Astrocyte (in vitro differentiated cells and primary cell): ENCODE results near the gene TERB1. TPM values are rescaled to one million over a fixed set of nuclear protein-coding genes. Genes with fewer than 3 reads are reported as not detected.
A peak's percentile ranks its signal among the peaks of the same experiment; 100 is the strongest.

Experiments
- DNase-seq: peaks from one replicate; pipeline ENCODE4 v3.0.0-alpha.2; 2010; ENCODE audit warnings: low read depth
- FAIRE-seq: peaks from 2 replicates; lab custom pipeline; 2011; peaks lifted over from hg19 to GRCh38; lab: Jason Lieb, UNC
- H2AFZ ChIP-seq: 2 replicates; pipeline ENCODE4 v1.6.0; 2012; ENCODE audit warnings: low read depth, low read length, inconsistent platforms
- H3K27ac ChIP-seq: 2 replicates; pipeline ENCODE4 v1.5.1; 2011; ENCODE audit warnings: low read depth, low read length, inconsistent platforms
- H3K27me3 ChIP-seq: 2 replicates; pipeline ENCODE4 v1.6.0; 2011; ENCODE audit warnings: low read length, inconsistent platforms; ENCODE audit not compliant: insufficient read depth
- H3K36me3 ChIP-seq: 2 replicates; pipeline ENCODE4 v1.5.1; 2011; ENCODE audit warnings: low read length, inconsistent platforms; ENCODE audit not compliant: insufficient read depth
- H3K4me1 ChIP-seq: 2 replicates; pipeline ENCODE4 v1.5.1; 2011; ENCODE audit warnings: low read length, inconsistent platforms; ENCODE audit not compliant: insufficient read depth
- H3K4me2 ChIP-seq: 2 replicates; pipeline ENCODE4 v1.6.0; 2012; ENCODE audit warnings: low read length, inconsistent platforms
- H3K4me3 ChIP-seq: 2 replicates; pipeline ENCODE4 v1.5.1; 2011; ENCODE audit warnings: low read depth, mild to moderate bottlenecking, low read length, inconsistent platforms; ENCODE audit not compliant: insufficient read depth
- H3K79me2 ChIP-seq: 2 replicates; pipeline ENCODE4 v1.6.0; 2012; ENCODE audit warnings: mild to moderate bottlenecking, low read length, inconsistent platforms; ENCODE audit not compliant: insufficient read depth
- H3K9ac ChIP-seq: 2 replicates; pipeline ENCODE4 v1.6.0; 2012; ENCODE audit warnings: mild to moderate bottlenecking, low read length, inconsistent platforms
- H3K9me3 ChIP-seq: 2 replicates; pipeline ENCODE4 v1.5.1; 2012; ENCODE audit warnings: low read depth, mild to moderate bottlenecking, low read length, inconsistent platforms; ENCODE audit not compliant: insufficient read depth
- H4K20me1 ChIP-seq: 2 replicates; pipeline ENCODE4 v1.6.0; 2012; ENCODE audit warnings: low read length, inconsistent platforms; ENCODE audit not compliant: insufficient read depth
- H3K27ac Mint-ChIP-seq: one replicate; pipeline ENCODE4 v1.8.0; 2021; ENCODE audit warnings: mild to moderate bottlenecking, mixed read lengths; ENCODE audit not compliant: unreplicated experiment
- H3K27me3 Mint-ChIP-seq: one replicate; pipeline ENCODE4 v1.8.0; 2021; ENCODE audit warnings: low read depth, mixed read lengths; ENCODE audit not compliant: unreplicated experiment
- H3K36me3 Mint-ChIP-seq: one replicate; pipeline ENCODE4 v1.8.0; 2021; ENCODE audit warnings: low read depth, mixed read lengths; ENCODE audit not compliant: unreplicated experiment
- H3K4me1 Mint-ChIP-seq: one replicate; pipeline ENCODE4 v1.8.0; 2021; ENCODE audit warnings: low read depth, mixed read lengths; ENCODE audit not compliant: unreplicated experiment
- H3K4me3 Mint-ChIP-seq: one replicate; pipeline ENCODE4 v1.8.0; 2021; ENCODE audit warnings: mild to moderate bottlenecking, moderate library complexity, mixed read lengths; ENCODE audit not compliant: unreplicated experiment
- H3K9me3 Mint-ChIP-seq: one replicate; pipeline ENCODE4 v1.8.0; 2021; ENCODE audit warnings: mild to moderate bottlenecking, mixed read lengths; ENCODE audit not compliant: unreplicated experiment
- CTCF ChIP-seq: IDR thresholded peaks from 2 replicates; pipeline ENCODE4 v1.5.1; 2011; ENCODE audit warnings: low read depth, mild to moderate bottlenecking, inconsistent platforms, low read length, moderate library complexity; ENCODE audit not compliant: insufficient read depth
- EZH2 ChIP-seq: IDR thresholded peaks from 2 replicates; pipeline ENCODE4 v1.6.1; 2012; ENCODE audit warnings: mild to moderate bottlenecking, low read length, inconsistent platforms; ENCODE audit not compliant: insufficient read depth
- total RNA-seq: library from RNA; stranded (reverse); gene quantifications from 2 replicates; pipeline ENCODE4 v1.2.1, GENCODE V29; 2021

The TERB1 gene
- total RNA-seq, 1 donor from 2014 or later = 0.16 TPM

- Histone ChIP-seq H3K9me3 (peaks cover 2% of the 10 kb centered on the region), H3K79me2 (no peaks in the 10 kb centered on the region), H3K4me2 (peak overlapping the region; percentile 45), H3K36me3 (no peaks in the 10 kb centered on the region), H3K4me1 (peaks cover 6% of the 10 kb centered on the region), H3K27ac (no peak overlapping the region), H3K9ac (no peak overlapping the region), H3K27me3 (peaks cover 3% of the 10 kb centered on the region), H2AFZ (no peak overlapping the region), H4K20me1 (no peaks in the 10 kb centered on the region), H3K4me3 (no peak overlapping the region)
- H3K27me3 Mint-ChIP-seq = peaks cover 25% of the 10 kb centered on the region
- H3K27ac Mint-ChIP-seq = no peak overlapping the region
- TF ChIP-seq CTCF (no peak), EZH2 (no peak)
- H3K36me3 Mint-ChIP-seq = no peaks in the 10 kb centered on the region
- H3K4me1 Mint-ChIP-seq = no peaks in the 10 kb centered on the region
- H3K4me3 Mint-ChIP-seq = no peak overlapping the region
- H3K9me3 Mint-ChIP-seq = peaks cover 3% of the 10 kb centered on the region
- FAIRE-seq (no peak), DNase-seq (no peak)
Observed at GRCh38 chr16:66706506-66706880, 94.9 kb downstream of the TERB1 start.

GRCh38 chr16:66705790-66706505, 95.4 kb downstream of the TERB1 start:
- FAIRE-seq = no peak
- Histone ChIP-seq H3K27ac (no peak overlapping the region), H3K79me2 (no peaks in the 10 kb centered on the region), H3K27me3 (peaks cover 3% of the 10 kb centered on the region), H3K36me3 (no peaks in the 10 kb centered on the region), H4K20me1 (no peaks in the 10 kb centered on the region), H3K9ac (no peak overlapping the region), H2AFZ (no peak overlapping the region), H3K4me3 (no peak overlapping the region), H3K4me2 (peak overlapping the region; percentile 45), H3K9me3 (no peaks in the 10 kb centered on the region), H3K4me1 (peaks cover 6% of the 10 kb centered on the region)
- Mint-ChIP-seq H3K4me3 (no peak overlapping the region), H3K9me3 (no peaks in the 10 kb centered on the region), H3K36me3 (no peaks in the 10 kb centered on the region), H3K27me3 (peaks cover 25% of the 10 kb centered on the region), H3K4me1 (no peaks in the 10 kb centered on the region), H3K27ac (no peak overlapping the region)
- TF ChIP-seq CTCF = no peak
- no peak for TF ChIP-seq EZH2
- peak; percentile 37 for DNase-seq

Other genes starting within 250 kb of the TERB1 start
- gene CKLF, start 249.0 kb downstream of the TERB1 start, total RNA-seq = 24.5 and 27.9 TPM in 2 replicates
- 2.7 and 6.4 TPM in 2 replicates for gene CMTM1, start 235.1 kb downstream of the TERB1 start, total RNA-seq
- gene CMTM2, start 222.1 kb downstream of the TERB1 start, total RNA-seq = not detected in 2 replicates
- gene CMTM3, start 196.9 kb downstream of the TERB1 start, total RNA-seq = 62.0 and 62.4 TPM in 2 replicates
- gene CMTM4, start 104.8 kb downstream of the TERB1 start, total RNA-seq = 20.2 and 20.9 TPM in 2 replicates
- 133 and 150 TPM in 2 replicates for gene DYNC1LI2, start 50.0 kb downstream of the TERB1 start, total RNA-seq
- gene NAE1, start 29.4 kb upstream of the TERB1 start, total RNA-seq = 55.0 and 65.0 TPM in 2 replicates
- not detected in 2 replicates for gene CA7, start 42.8 kb upstream of the TERB1 start, total RNA-seq
- 12.1 and 16.8 TPM in 2 replicates for gene PDP2, start 78.9 kb upstream of the TERB1 start, total RNA-seq
- not detected in 2 replicates for gene CDH16, start 117.3 kb upstream of the TERB1 start, total RNA-seq
- 10.2 and 12.1 TPM in 2 replicates for gene RRAD, start 124.0 kb upstream of the TERB1 start, total RNA-seq
- 69.5 and 75.6 TPM in 2 replicates for gene CIAO2B, start 132.8 kb upstream of the TERB1 start, total RNA-seq
- 22.9 and 28.8 TPM in 2 replicates for gene CES2, start 133.9 kb upstream of the TERB1 start, total RNA-seq
- 0.77 and 1.5 TPM in 2 replicates for gene CES3, start 159.7 kb upstream of the TERB1 start, total RNA-seq
- 1.2 TPM in 2 replicates for gene CES4A, start 187.0 kb upstream of the TERB1 start, total RNA-seq
- 94.8 and 104 TPM in 2 replicates for gene CBFB, start 227.6 kb upstream of the TERB1 start, total RNA-seq